IPS-15b (cell line): ENCODE measurements around the gene PHRF1.

ENCODE experiments used
- H3K27me3 ChIP-seq: one replicate; pipeline ENCODE4 v1.6.1; 2013; ENCODE audit warnings: low read length; ENCODE audit not compliant: control insufficient read depth, insufficient read depth
- H3K36me3 ChIP-seq: one replicate; pipeline ENCODE4 v1.6.1; 2013; ENCODE audit warnings: low read length; ENCODE audit not compliant: control insufficient read depth, insufficient read depth
- H3K4me1 ChIP-seq: one replicate; pipeline ENCODE4 v1.6.1; 2013; ENCODE audit warnings: mild to moderate bottlenecking, low read length; ENCODE audit not compliant: control insufficient read depth, insufficient read depth
- H3K4me3 ChIP-seq: one replicate; pipeline ENCODE4 v1.5.1; 2013; ENCODE audit warnings: low read depth, low read length
- H3K9ac ChIP-seq: one replicate; pipeline ENCODE4 v1.6.1; 2013; ENCODE audit warnings: low read depth, mild to moderate bottlenecking, low read length
- H3K9me3 ChIP-seq: one replicate; pipeline ENCODE4 v1.6.1; 2013; ENCODE audit warnings: mild to moderate bottlenecking, low read length; ENCODE audit not compliant: control insufficient read depth, insufficient read depth

Gene PHRF1

GRCh38 chr11:586376-587316 lies 10.4 kb downstream of the PHRF1 start:
- Histone ChIP-seq H3K27me3 (no peaks in the 10 kb centered on the region), H3K4me1 (no peaks in the 10 kb centered on the region), H3K36me3 (peaks cover 44% of the 10 kb centered on the region), H3K9ac (no peak overlapping the region), H3K4me3 (no peak overlapping the region), H3K9me3 (no peaks in the 10 kb centered on the region)

- no peaks in the 10 kb centered on the region for H3K27me3 ChIP-seq
- H3K4me1 ChIP-seq = no peaks in the 10 kb centered on the region
- no peak overlapping the region for H3K9ac ChIP-seq
- H3K4me3 ChIP-seq = no peak overlapping the region
- peaks cover 45% of the 10 kb centered on the region for H3K36me3 ChIP-seq
- H3K9me3 ChIP-seq = no peaks in the 10 kb centered on the region
These were observed 11.3 kb downstream of the PHRF1 start for GRCh38 chr11:587546-587945.

- no peak overlapping the region for H3K9ac ChIP-seq
- no peak overlapping the region for H3K4me3 ChIP-seq
- H3K36me3 ChIP-seq = peaks cover 50% of the 10 kb centered on the region
- H3K9me3 ChIP-seq = no peaks in the 10 kb centered on the region
- no peaks in the 10 kb centered on the region for H3K27me3 ChIP-seq
- H3K4me1 ChIP-seq = no peaks in the 10 kb centered on the region
These were observed 11.7 kb downstream of the PHRF1 start for GRCh38 chr11:587978-588380.

- H3K9me3 ChIP-seq = no peaks in the 10 kb centered on the region
- H3K36me3 ChIP-seq = peaks cover 53% of the 10 kb centered on the region
- H3K9ac ChIP-seq = no peak overlapping the region
- no peak overlapping the region for H3K4me3 ChIP-seq
- H3K4me1 ChIP-seq = no peaks in the 10 kb centered on the region
- H3K27me3 ChIP-seq = no peaks in the 10 kb centered on the region
These were observed 13.5 kb downstream of the PHRF1 start for GRCh38 chr11:589798-590197.

- H3K9ac ChIP-seq = no peak overlapping the region
- H3K36me3 ChIP-seq = peaks cover 57% of the 10 kb centered on the region
- no peaks in the 10 kb centered on the region for H3K4me1 ChIP-seq
- no peak overlapping the region for H3K4me3 ChIP-seq
- H3K9me3 ChIP-seq = no peaks in the 10 kb centered on the region
- H3K27me3 ChIP-seq = no peaks in the 10 kb centered on the region
These were observed 14.7 kb downstream of the PHRF1 start for GRCh38 chr11:590997-591396.

GRCh38 chr11:592501-592900 lies 16.2 kb downstream of the PHRF1 start:
- no peaks in the 10 kb centered on the region for H3K27me3 ChIP-seq
- no peaks in the 10 kb centered on the region for H3K9me3 ChIP-seq
- H3K4me3 ChIP-seq = no peak overlapping the region
- H3K36me3 ChIP-seq = peaks cover 58% of the 10 kb centered on the region
- no peaks in the 10 kb centered on the region for H3K4me1 ChIP-seq
- H3K9ac ChIP-seq = no peak overlapping the region

GRCh38 chr11:592918-593317 lies 16.6 kb downstream of the PHRF1 start:
- peaks cover 58% of the 10 kb centered on the region for H3K36me3 ChIP-seq

GRCh38 chr11:593347-593746 lies 17.1 kb downstream of the PHRF1 start:
- Histone ChIP-seq H3K4me1 (no peaks in the 10 kb centered on the region), H3K4me3 (no peak overlapping the region), H3K9me3 (no peaks in the 10 kb centered on the region), H3K36me3 (peaks cover 60% of the 10 kb centered on the region), H3K27me3 (no peaks in the 10 kb centered on the region), H3K9ac (no peak overlapping the region)

More at GRCh38 chr11:592918-593317, 16.6 kb downstream of the PHRF1 start:
- Histone ChIP-seq H3K4me3 (no peak overlapping the region), H3K9me3 (no peaks in the 10 kb centered on the region), H3K27me3 (no peaks in the 10 kb centered on the region), H3K9ac (no peak overlapping the region), H3K4me1 (no peaks in the 10 kb centered on the region)

- Histone ChIP-seq H3K4me3 (no peak overlapping the region), H3K27me3 (no peaks in the 10 kb centered on the region), H3K4me1 (no peaks in the 10 kb centered on the region), H3K36me3 (peaks cover 62% of the 10 kb centered on the region), H3K9ac (no peak overlapping the region), H3K9me3 (no peaks in the 10 kb centered on the region)
These were observed 19.1 kb downstream of the PHRF1 start for GRCh38 chr11:595400-595799.

- H3K9ac ChIP-seq = no peak overlapping the region
- no peaks in the 10 kb centered on the region for H3K4me1 ChIP-seq
- peaks cover 63% of the 10 kb centered on the region for H3K36me3 ChIP-seq
- no peaks in the 10 kb centered on the region for H3K27me3 ChIP-seq
- no peak overlapping the region for H3K4me3 ChIP-seq
- no peaks in the 10 kb centered on the region for H3K9me3 ChIP-seq
These were observed 20.1 kb downstream of the PHRF1 start for GRCh38 chr11:596374-596773.

- no peak overlapping the region for H3K4me3 ChIP-seq
- no peaks in the 10 kb centered on the region for H3K4me1 ChIP-seq
- no peaks in the 10 kb centered on the region for H3K27me3 ChIP-seq
- H3K9ac ChIP-seq = no peak overlapping the region
- H3K36me3 ChIP-seq = peaks cover 69% of the 10 kb centered on the region
- H3K9me3 ChIP-seq = no peaks in the 10 kb centered on the region
These were observed 21.0 kb downstream of the PHRF1 start for GRCh38 chr11:597166-597725.
